ENCODE results near the gene ZNF862.

ZNF862 gene

DNA sequence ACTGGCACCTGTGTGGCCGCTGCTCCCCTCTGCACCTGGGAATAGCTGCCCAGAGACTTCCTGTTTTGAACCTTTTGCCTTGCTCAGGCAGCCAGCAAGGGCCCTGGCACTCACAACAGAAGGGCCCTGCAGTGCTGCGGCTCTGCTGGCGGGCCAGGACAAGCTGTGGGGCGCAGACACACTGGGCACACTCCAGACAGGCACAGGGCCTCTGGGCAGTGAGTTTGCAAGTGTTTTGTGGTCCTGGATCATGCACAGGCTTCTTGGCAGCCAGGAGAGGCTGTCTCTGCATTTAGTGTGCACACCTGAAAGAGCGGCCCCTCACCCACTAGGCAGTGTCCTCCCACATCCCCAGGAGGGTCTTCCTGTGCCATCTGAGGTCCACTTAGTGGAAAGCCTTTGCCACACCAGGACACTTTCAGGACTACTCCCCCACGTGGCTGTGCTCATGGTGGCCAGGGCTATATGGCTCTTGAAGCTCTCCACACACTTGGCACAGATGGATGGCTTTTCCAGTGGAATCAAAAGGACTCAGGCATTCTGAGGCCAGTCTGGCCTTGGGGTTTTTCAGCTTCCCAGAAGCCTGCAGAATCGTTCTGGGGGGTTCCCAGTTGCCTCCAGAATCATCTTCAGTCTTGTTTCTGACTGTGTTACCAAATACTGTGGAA is 30.6 kb downstream of the ZNF862 start:
- H3K27ac Mint-ChIP-seq, result peak overlapping the region; percentile 91
- no peak for DNase-seq
- H3K4me3 Mint-ChIP-seq, result no peak overlapping the region
- no peaks in the 10 kb centered on the region for H3K9me3 Mint-ChIP-seq
- H3K4me1 Mint-ChIP-seq (ENCODE audit: low read depth), result peaks cover 93% of the 10 kb centered on the region
- peaks cover 52% of the 10 kb centered on the region for H3K36me3 Mint-ChIP-seq (ENCODE audit: low read depth)
- no peaks in the 10 kb centered on the region for H3K27me3 Mint-ChIP-seq

DNA sequence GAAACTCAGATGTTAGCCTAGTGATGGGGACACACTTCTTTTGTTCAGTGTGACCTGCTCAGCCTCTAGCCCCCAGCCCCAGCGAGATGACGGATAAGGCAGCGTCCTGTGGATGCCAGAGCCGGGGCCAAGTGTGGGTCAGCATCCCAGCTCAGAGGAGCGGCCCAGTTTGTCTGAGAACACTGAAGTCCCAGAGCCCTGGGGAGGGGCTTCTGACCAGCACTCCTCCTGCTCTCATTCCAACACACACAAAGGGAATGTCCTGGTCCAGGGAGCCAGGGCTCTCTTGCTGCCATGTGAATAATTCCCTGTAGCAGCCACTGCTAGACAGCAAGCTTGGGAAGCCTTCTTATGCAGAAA is 31.1 kb downstream of the ZNF862 start:
- DNase-seq, result no peak
- peak overlapping the region; percentile 36 for H3K4me3 Mint-ChIP-seq
- H3K27ac Mint-ChIP-seq, result peak overlapping the region; percentile 91
- H3K36me3 Mint-ChIP-seq (ENCODE audit: low read depth), result peaks cover 53% of the 10 kb centered on the region
- no peaks in the 10 kb centered on the region for H3K9me3 Mint-ChIP-seq
- peaks cover 88% of the 10 kb centered on the region for H3K4me1 Mint-ChIP-seq (ENCODE audit: low read depth)
- H3K27me3 Mint-ChIP-seq, result no peaks in the 10 kb centered on the region

DNA sequence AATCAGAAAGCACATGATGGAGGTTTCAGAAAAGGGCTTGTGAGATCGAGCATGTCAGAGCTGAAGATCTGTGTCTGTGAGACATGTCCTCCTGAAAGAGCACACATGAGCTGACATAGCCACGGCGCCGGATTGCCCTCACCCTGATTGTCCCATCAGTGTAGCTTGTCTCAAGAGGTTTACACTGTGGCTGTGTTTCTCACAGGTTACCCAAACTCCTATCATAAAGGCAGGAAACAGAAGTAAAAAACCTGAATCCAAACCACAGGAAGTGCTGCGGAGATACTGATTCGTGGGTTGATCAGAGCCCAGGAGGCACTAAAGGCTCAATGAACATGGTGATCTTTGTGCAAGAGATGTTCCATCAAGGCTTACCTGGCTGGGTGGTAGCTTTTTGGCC is 31.7 kb downstream of the ZNF862 start:
- Mint-ChIP-seq H3K4me1 (ENCODE audit: low read depth) (peaks cover 88% of the 10 kb centered on the region), H3K27me3 (no peaks in the 10 kb centered on the region), H3K36me3 (ENCODE audit: low read depth) (peaks cover 49% of the 10 kb centered on the region), H3K9me3 (no peaks in the 10 kb centered on the region), H3K4me3 (peak overlapping the region; percentile 36), H3K27ac (peak overlapping the region; percentile 91)
- no peak for DNase-seq

- Mint-ChIP-seq H3K9me3 (no peaks in the 10 kb centered on the region), H3K27ac (peak overlapping the region; percentile 91), H3K27me3 (no peaks in the 10 kb centered on the region), H3K36me3 (ENCODE audit: low read depth) (peaks cover 46% of the 10 kb centered on the region), H3K4me3 (no peak overlapping the region), H3K4me1 (ENCODE audit: low read depth) (peaks cover 88% of the 10 kb centered on the region)
- DNase-seq, result no peak
Observed at GRCh38 chr7:149870274-149870673, 32.1 kb downstream of the ZNF862 start.

- peak overlapping the region; percentile 91 for H3K27ac Mint-ChIP-seq
- H3K36me3 Mint-ChIP-seq (ENCODE audit: low read depth), result peaks cover 52% of the 10 kb centered on the region
- peaks cover 88% of the 10 kb centered on the region for H3K4me1 Mint-ChIP-seq (ENCODE audit: low read depth)
- no peaks in the 10 kb centered on the region for H3K9me3 Mint-ChIP-seq
- peak overlapping the region; percentile 82 for H3K4me3 Mint-ChIP-seq
- no peak for DNase-seq
- no peaks in the 10 kb centered on the region for H3K27me3 Mint-ChIP-seq
Observed at GRCh38 chr7:149870701-149871483, 32.7 kb downstream of the ZNF862 start.

DNA sequence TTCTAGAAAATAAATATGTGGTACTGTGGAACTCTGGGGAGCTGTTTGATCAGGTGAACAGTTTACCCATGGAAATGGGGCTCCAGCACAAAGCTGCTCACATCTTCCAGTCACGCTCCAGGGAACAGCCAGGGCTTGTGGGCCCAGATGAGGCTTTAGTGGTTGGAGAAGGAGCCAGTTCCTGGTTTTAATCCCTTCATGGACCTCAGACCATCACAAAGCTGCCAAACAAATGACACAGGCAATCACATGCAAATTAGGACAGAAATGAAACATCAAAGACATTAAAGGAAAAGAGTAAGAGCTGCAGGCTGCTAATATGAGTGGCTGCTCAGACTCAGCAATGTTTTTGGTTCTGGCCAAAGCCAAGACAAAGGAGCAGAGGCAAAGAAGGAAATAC is 33.4 kb downstream of the ZNF862 start:
- peak overlapping the region; percentile 91 for H3K27ac Mint-ChIP-seq
- no peaks in the 10 kb centered on the region for H3K27me3 Mint-ChIP-seq
- H3K4me3 Mint-ChIP-seq, result peak overlapping the region; percentile 82
- H3K4me1 Mint-ChIP-seq (ENCODE audit: low read depth), result peaks cover 87% of the 10 kb centered on the region
- H3K36me3 Mint-ChIP-seq (ENCODE audit: low read depth), result peaks cover 59% of the 10 kb centered on the region
- DNase-seq, result no peak
- H3K9me3 Mint-ChIP-seq, result no peaks in the 10 kb centered on the region

- Mint-ChIP-seq H3K27me3 (no peaks in the 10 kb centered on the region), H3K9me3 (no peaks in the 10 kb centered on the region), H3K36me3 (ENCODE audit: low read depth) (peaks cover 64% of the 10 kb centered on the region), H3K27ac (peak overlapping the region; percentile 94), H3K4me1 (ENCODE audit: low read depth) (peaks cover 85% of the 10 kb centered on the region), H3K4me3 (peak overlapping the region; percentile 82)
- DNase-seq, result peak; percentile 63
Observed at GRCh38 chr7:149872419-149873073, 34.4 kb downstream of the ZNF862 start.

DNA sequence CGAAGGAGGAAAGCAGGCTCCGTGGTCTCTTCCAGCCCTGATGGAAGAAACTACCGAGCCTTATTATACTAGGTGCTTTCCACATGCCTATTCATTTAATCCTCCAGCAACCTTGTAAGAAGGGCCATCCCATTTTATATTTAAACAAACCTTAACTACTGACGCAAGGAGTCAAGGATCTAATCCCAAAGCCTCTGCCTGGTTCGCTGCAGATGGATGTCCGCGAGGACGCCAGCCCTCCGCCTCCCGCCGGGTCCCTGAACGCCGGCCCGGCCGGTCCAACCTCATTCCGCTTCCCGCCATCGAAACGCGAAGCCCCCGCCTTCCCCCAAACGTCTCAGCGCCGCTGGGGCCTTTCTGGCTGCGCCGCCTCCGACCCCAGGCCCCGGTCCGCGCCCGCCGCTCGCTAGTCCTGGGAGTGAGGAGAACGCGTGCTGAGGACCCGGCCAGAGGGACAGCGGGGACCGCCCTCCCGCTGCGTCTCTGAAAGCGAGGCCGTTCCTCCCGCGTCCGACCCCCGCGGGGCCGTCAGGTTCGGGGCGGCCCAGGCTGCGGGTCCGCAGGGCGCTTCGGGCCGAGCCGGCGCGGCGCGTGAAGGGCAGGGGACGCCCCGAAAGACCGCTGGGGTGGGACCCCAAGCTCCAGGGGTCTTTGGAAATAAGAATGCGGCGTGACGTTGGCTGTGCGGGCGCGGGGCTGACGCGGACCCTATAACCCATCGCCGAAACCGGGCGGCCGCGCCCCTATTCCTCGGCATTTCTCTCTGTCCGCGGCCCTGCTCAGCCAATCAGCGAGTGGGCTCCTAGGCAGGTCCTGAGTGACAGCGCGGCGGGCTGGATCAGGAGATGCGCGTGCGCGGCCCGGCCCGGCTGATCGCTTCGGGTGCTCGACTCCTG is 35.1 kb downstream of the ZNF862 start, which contains the start of gene ATP6V0E2:
TSS of gene ATP6V0E2 (plus strand) at position 896 of the 896 bp plus-strand sequence. CDS start 97 bp downstream, outside the sequence.
- peaks cover 67% of the 10 kb centered on the region for H3K36me3 Mint-ChIP-seq (ENCODE audit: low read depth)
- peak within 1 kb of the TSS; percentile 94 for H3K27ac Mint-ChIP-seq
- DNase-seq, result peak; percentile 94
- peak within 1 kb of the TSS; percentile 82 for H3K4me3 Mint-ChIP-seq
- H3K4me1 Mint-ChIP-seq (ENCODE audit: low read depth), result peaks cover 85% of the 10 kb centered on the region
- H3K27me3 Mint-ChIP-seq, result no peaks in the 10 kb centered on the region
- no peaks in the 10 kb centered on the region for H3K9me3 Mint-ChIP-seq

DNA sequence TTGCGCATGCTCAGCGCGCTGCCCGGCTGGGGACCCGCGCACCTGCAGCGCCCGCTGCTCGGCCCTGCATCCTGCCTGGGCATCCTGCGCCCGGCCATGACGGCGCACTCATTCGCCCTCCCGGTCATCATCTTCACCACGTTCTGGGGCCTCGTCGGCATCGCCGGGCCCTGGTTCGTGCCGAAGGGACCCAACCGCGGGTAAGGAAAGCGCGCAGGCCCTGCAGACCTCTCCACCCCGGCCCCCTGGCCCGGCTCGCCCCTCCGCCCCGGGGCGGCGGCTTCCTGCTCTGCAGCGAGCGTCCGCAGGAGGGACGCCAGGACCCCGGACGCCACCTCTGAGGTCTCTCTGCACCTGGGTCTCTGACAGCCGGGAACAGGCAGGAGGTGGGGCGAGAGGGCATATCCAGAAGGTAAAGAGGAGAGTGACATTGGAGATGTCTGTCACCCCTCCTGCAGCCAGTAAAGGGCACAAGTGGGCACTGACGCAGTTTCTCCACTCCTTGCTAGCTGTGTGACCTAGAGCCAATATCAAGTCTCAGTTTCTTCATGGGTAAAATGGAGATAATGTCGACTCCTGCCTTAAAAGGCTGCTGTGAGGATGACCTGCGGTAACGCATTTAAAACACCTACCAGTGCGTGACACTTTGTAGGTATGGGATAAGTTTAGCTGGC is 35.9 kb downstream of the ZNF862 start:
- Mint-ChIP-seq H3K4me1 (ENCODE audit: low read depth) (peaks cover 80% of the 10 kb centered on the region), H3K27me3 (no peaks in the 10 kb centered on the region), H3K9me3 (no peaks in the 10 kb centered on the region), H3K36me3 (ENCODE audit: low read depth) (peaks cover 67% of the 10 kb centered on the region), H3K4me3 (peak overlapping the region; percentile 82), H3K27ac (peak overlapping the region; percentile 94)
- DNase-seq, result no peak

DNA sequence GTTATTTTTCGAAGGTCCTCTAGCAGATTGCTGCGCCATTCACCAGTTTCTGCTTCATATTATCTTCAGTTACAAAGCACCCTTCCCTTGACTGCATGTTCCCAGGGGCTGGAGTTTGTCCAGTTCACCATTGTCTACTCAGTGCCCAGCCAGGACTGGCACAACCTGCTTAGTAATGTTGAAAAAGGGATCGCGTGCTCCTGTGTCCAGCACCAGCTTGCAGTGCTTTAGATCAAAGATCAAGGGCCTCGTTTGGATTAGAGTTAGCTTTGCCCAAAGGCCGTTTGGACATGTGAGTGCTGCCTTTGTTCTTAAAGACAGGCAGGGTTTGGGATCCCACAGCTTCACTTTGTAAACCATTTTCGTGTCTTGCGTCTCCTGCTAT is 36.5 kb downstream of the ZNF862 start:
- peak overlapping the region; percentile 94 for H3K27ac Mint-ChIP-seq
- no peak for DNase-seq
- peak overlapping the region; percentile 82 for H3K4me3 Mint-ChIP-seq
- H3K4me1 Mint-ChIP-seq (ENCODE audit: low read depth), result peaks cover 75% of the 10 kb centered on the region
- peaks cover 67% of the 10 kb centered on the region for H3K36me3 Mint-ChIP-seq (ENCODE audit: low read depth)
- H3K9me3 Mint-ChIP-seq, result no peaks in the 10 kb centered on the region
- no peaks in the 10 kb centered on the region for H3K27me3 Mint-ChIP-seq

DNA sequence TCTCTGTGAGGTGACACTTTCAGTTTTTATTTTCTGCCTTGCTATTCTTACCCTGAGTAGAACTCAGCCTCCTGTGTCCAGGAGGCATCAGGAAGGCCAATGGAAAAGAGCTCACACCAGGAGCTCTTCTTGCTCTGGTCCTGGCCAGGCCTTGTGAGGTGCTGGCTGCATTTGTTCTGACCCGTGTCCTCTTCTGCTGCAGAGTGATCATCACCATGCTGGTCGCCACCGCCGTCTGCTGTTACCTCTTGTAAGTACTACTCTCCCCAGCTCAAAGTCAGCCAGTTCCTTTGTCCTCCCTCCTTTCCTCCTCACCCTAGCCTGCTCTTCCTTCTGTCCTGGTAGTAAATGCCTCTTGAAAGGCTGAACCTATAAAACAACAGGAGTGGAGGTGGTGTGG is 37.2 kb downstream of the ZNF862 start:
- Mint-ChIP-seq H3K4me3 (peak overlapping the region; percentile 82), H3K36me3 (ENCODE audit: low read depth) (peaks cover 72% of the 10 kb centered on the region), H3K27ac (peak overlapping the region; percentile 35), H3K4me1 (ENCODE audit: low read depth) (peaks cover 69% of the 10 kb centered on the region), H3K9me3 (no peaks in the 10 kb centered on the region), H3K27me3 (no peaks in the 10 kb centered on the region)
- no peak for DNase-seq

GRCh38 chr7:149877890-149878522 is 39.8 kb downstream of the ZNF862 start:
- peak overlapping the region; percentile 71 for H3K27ac Mint-ChIP-seq
- H3K27me3 Mint-ChIP-seq, result no peaks in the 10 kb centered on the region
- DNase-seq, result no peak
- peaks cover 50% of the 10 kb centered on the region for H3K4me1 Mint-ChIP-seq (ENCODE audit: low read depth)
- H3K36me3 Mint-ChIP-seq (ENCODE audit: low read depth), result peaks cover 65% of the 10 kb centered on the region
- no peaks in the 10 kb centered on the region for H3K9me3 Mint-ChIP-seq
- H3K4me3 Mint-ChIP-seq, result no peak overlapping the region

DNA sequence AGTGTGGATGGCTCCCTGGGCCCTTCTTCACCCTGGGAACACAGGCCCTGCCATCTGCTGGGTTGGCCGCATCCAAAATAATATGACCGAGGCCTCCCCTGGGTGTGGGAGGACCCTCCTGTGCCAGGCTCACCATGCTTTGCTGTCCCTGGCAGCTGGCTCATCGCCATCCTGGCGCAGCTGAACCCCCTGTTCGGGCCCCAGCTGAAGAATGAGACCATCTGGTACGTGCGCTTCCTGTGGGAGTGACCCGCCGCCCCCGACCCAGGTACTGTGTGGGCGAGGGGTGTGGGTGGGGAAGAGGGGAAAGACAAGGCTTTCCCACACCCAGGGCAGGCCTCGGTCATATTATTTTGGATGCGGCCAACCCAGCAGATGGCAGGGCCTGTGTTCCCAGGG is 40.3 kb downstream of the ZNF862 start:
- Mint-ChIP-seq H3K4me1 (ENCODE audit: low read depth) (peaks cover 54% of the 10 kb centered on the region), H3K4me3 (no peak overlapping the region), H3K27me3 (no peaks in the 10 kb centered on the region), H3K9me3 (no peaks in the 10 kb centered on the region), H3K36me3 (ENCODE audit: low read depth) (peaks cover 62% of the 10 kb centered on the region), H3K27ac (peak overlapping the region; percentile 59)
- DNase-seq, result no peak
